GM23338 (cell line): ENCODE results near the gene ZXDC.

ENCODE experiments used
- CREB1 ChIP-seq: fragments of 250-450 bp; sonication (Bioruptor Pico); IDR thresholded peaks from 2 replicates; pipeline ENCODE4 v1.5.0; 2020; ENCODE audit warnings: low read depth, mild to moderate bottlenecking, moderate library complexity
- CTCF ChIP-seq, 2 experiments: fragments of 200-600 bp in 1 of 2; sonication (generic) in 1 of 2; conservative IDR thresholded peaks; 2 replicates each; pipeline versions ENCODE4 v1.5.1 to v1.6.1; 2016 to 2017; ENCODE audit warnings: antibody characterized with exemption in 2 of 2, low read depth in 2 of 2, mild to moderate bottlenecking in 2 of 2, moderate library complexity in 1 of 2
- EZH2 ChIP-seq: fragments of 200-600 bp; sonication (generic); IDR thresholded peaks from one replicate; pipeline ENCODE4 v1.8.0; 2017; ENCODE audit warnings: antibody characterized with exemption, mild to moderate bottlenecking, low read depth; ENCODE audit not compliant: unreplicated experiment
- EZH2phosphoT487 ChIP-seq: fragments of 200-600 bp; sonication (generic); IDR thresholded peaks from one replicate; pipeline ENCODE4 v1.8.1; 2018; ENCODE audit warnings: antibody characterized with exemption; ENCODE audit not compliant: unreplicated experiment
- JUNB ChIP-seq: IDR thresholded peaks from one replicate; pipeline ENCODE4 v1.6.1; 2016; ENCODE audit warnings: antibody characterized with exemption; ENCODE audit not compliant: unreplicated experiment
- POLR2AphosphoS5 ChIP-seq: IDR thresholded peaks from 2 replicates; pipeline ENCODE4 v1.6.1; 2016; ENCODE audit warnings: antibody characterized with exemption, low read depth
- TF ChIP-seq, protein P1 (sequence below): IDR thresholded peaks from one replicate; pipeline ENCODE4 v1.6.1; 2018; ENCODE audit warnings: antibody characterized with exemption; ENCODE audit not compliant: unreplicated experiment
- TF ChIP-seq, protein P2 (sequence below): IDR thresholded peaks from 2 replicates; pipeline ENCODE4 v1.6.1; 2016; ENCODE audit warnings: antibody characterized with exemption

- TF ChIP-seq CTCF (conservative IDR thresholded peaks at IDR 0.05; ENCODE audit: low read depth in 2 of 2) (no peak), EZH2 (no peak), POLR2AphosphoS5 (no peak), EZH2phosphoT487 (no peak), CREB1 (CRISPR knock-in tag) (no peak), JUNB (no peak)
- TF ChIP-seq, protein P1, sequence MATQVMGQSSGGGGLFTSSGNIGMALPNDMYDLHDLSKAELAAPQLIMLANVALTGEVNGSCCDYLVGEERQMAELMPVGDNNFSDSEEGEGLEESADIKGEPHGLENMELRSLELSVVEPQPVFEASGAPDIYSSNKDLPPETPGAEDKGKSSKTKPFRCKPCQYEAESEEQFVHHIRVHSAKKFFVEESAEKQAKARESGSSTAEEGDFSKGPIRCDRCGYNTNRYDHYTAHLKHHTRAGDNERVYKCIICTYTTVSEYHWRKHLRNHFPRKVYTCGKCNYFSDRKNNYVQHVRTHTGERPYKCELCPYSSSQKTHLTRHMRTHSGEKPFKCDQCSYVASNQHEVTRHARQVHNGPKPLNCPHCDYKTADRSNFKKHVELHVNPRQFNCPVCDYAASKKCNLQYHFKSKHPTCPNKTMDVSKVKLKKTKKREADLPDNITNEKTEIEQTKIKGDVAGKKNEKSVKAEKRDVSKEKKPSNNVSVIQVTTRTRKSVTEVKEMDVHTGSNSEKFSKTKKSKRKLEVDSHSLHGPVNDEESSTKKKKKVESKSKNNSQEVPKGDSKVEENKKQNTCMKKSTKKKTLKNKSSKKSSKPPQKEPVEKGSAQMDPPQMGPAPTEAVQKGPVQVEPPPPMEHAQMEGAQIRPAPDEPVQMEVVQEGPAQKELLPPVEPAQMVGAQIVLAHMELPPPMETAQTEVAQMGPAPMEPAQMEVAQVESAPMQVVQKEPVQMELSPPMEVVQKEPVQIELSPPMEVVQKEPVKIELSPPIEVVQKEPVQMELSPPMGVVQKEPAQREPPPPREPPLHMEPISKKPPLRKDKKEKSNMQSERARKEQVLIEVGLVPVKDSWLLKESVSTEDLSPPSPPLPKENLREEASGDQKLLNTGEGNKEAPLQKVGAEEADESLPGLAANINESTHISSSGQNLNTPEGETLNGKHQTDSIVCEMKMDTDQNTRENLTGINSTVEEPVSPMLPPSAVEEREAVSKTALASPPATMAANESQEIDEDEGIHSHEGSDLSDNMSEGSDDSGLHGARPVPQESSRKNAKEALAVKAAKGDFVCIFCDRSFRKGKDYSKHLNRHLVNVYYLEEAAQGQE = no peak
- TF ChIP-seq, protein P2, sequence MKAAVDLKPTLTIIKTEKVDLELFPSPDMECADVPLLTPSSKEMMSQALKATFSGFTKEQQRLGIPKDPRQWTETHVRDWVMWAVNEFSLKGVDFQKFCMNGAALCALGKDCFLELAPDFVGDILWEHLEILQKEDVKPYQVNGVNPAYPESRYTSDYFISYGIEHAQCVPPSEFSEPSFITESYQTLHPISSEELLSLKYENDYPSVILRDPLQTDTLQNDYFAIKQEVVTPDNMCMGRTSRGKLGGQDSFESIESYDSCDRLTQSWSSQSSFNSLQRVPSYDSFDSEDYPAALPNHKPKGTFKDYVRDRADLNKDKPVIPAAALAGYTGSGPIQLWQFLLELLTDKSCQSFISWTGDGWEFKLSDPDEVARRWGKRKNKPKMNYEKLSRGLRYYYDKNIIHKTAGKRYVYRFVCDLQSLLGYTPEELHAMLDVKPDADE = no peak
Measured at GRCh38 chr3:126477061-126477380, 1.3 kb upstream of the ZXDC start.
